Measurements from ENCODE around the gene SLX1A. TPM values are rescaled to one million over a fixed set of nuclear protein-coding genes. Genes with fewer than 3 reads are reported as not detected.

The SLX1A gene
- total and polyA plus RNA-seq, 2 of the 4 experiments (the other 2 are of a cell fraction): 8.4 to 35.1 TPM

DNA sequence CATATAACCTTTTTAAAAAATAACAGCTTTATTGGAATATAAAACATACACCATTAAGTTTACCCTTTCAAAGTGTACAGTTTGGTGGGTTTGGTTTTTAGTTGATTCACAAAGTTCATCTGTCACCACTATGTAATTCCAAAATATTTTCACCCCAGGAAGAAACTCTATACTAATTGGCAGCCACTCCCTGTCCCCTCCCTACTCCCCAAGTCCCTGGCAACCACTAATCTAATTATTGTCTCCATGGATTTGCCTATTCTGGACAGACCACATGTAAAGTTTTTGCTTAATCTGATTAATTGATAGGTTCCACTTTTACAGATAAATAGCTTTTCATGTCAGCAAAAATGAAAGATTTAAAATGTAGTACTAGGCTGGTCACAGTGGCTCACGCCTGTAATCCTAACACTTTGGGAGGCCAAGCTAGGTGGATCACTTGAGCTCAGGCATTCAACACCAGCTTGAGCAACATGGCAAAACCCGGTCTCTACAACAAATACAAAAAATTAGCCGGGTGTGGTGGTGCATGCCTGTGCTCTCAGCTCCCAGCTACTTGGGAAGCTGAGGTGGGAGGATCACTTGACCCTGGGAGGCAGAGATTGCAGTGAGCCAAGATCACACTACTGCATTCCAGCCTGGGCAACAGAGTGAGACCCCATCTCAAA is 45.7 kb upstream of the SLX1A start:
- dilution Hi-C loops (cut with HindIII; ENCODE audit: low sequenced_read_pairs, unreplicated experiment) (no loop called here), intact Hi-C loops (cut with micrococcal nuclease) (no loop called here), in situ Hi-C loops (cut with MboI; ENCODE audit: low sequenced_read_pairs) (no loop called here)
- no peak overlapping the region for H2BK120ac ChIP-seq (ENCODE audit: low read depth, low read length)
- no peak overlapping the region for H2AFZ ChIP-seq (replicated peaks; ENCODE audit: low read length, poor library complexity)
- peaks cover 2% of the 10 kb centered on the region for H3K27me3 ChIP-seq (ENCODE audit: control insufficient read depth, insufficient read depth, low read length)
- H3K9me3 ChIP-seq (ENCODE audit: control insufficient read depth, insufficient read depth, low read length): peaks cover 9% of the 10 kb centered on the region
- no peak overlapping the region for H3K4ac ChIP-seq (ENCODE audit: low read depth, low read length)
- ChIA-PET POLR2A (ENCODE audit: unreplicated experiment) (no interaction called here), CTCF (no interaction called here)
- no TSS peak for BruUV-seq (replicated peaks)
- H3K18ac ChIP-seq (ENCODE audit: low read depth, low read length): no peak overlapping the region
- H4K91ac ChIP-seq (ENCODE audit: insufficient read depth, low read depth, low read length): no peak overlapping the region
- 43% methylated on average over 1 of the region's 3 CpGs; no CpG with 5 or more reads in 1 of the 2 experiments for WGBS, 2 experiments (ENCODE audit: extremely low coverage in 2 of 2, insufficient read length in 1 of 2)
- H4K20me1 ChIP-seq (ENCODE audit: insufficient read depth, low read length): no peaks in the 10 kb centered on the region
- no peak overlapping the region for H3K56ac ChIP-seq (ENCODE audit: extremely low read depth, insufficient read depth, low read length)
- ATAC-seq (ENCODE audit: low read depth) (no peak), DNase-seq (no peak)
- no peaks in the 10 kb centered on the region for H3K4me1 ChIP-seq (ENCODE audit: control insufficient read depth, insufficient read depth, low read length)
- H3K27ac ChIP-seq (ENCODE audit: insufficient read depth, low read length): no peak overlapping the region
- H3K79me1 ChIP-seq (ENCODE audit: low read depth in 1 of 2, low read length in 2 of 2): no peaks in the 10 kb centered on the region
- H2AK9ac ChIP-seq (replicated peaks; ENCODE audit: low read depth, low read length, poor library complexity): no peak overlapping the region
- H3K9me1 ChIP-seq (ENCODE audit: insufficient read depth, low read length): no peaks in the 10 kb centered on the region
- H3K23ac ChIP-seq (ENCODE audit: low read depth, low read length): no peak overlapping the region
- H3K14ac ChIP-seq (replicated peaks; ENCODE audit: low read depth, low read length): no peak overlapping the region
- H4K5ac ChIP-seq (ENCODE audit: low read depth, low read length): no peak overlapping the region
- no peaks in the 10 kb centered on the region for H3K36me3 ChIP-seq (ENCODE audit: control insufficient read depth, insufficient read depth, low read length)
- H2BK20ac ChIP-seq (ENCODE audit: low read depth, low read length): no peak overlapping the region
- H4K8ac ChIP-seq (ENCODE audit: low read depth in 2 of 2, low read length in 2 of 2): no peak overlapping the region
- H3K4me2 ChIP-seq (ENCODE audit: low read depth, low read length): no peak overlapping the region
- TF ChIP-seq CTCF (conservative IDR thresholded peaks at IDR 0.05; ENCODE audit: low read depth, low read length): no peak
- no peak for TF ChIP-seq RAD21 (IDR thresholded peaks at IDR 0.05; ENCODE audit: low read length)
- TF ChIP-seq, protein P1, sequence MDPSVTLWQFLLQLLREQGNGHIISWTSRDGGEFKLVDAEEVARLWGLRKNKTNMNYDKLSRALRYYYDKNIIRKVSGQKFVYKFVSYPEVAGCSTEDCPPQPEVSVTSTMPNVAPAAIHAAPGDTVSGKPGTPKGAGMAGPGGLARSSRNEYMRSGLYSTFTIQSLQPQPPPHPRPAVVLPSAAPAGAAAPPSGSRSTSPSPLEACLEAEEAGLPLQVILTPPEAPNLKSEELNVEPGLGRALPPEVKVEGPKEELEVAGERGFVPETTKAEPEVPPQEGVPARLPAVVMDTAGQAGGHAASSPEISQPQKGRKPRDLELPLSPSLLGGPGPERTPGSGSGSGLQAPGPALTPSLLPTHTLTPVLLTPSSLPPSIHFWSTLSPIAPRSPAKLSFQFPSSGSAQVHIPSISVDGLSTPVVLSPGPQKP (IDR thresholded peaks at IDR 0.05; ENCODE audit: borderline replicate concordance, low read depth, low read length): no peak
- no peak for TF ChIP-seq MAZ (IDR thresholded peaks at IDR 0.05; ENCODE audit: borderline replicate concordance, low read depth, low read length)
- TF ChIP-seq, protein P2, sequence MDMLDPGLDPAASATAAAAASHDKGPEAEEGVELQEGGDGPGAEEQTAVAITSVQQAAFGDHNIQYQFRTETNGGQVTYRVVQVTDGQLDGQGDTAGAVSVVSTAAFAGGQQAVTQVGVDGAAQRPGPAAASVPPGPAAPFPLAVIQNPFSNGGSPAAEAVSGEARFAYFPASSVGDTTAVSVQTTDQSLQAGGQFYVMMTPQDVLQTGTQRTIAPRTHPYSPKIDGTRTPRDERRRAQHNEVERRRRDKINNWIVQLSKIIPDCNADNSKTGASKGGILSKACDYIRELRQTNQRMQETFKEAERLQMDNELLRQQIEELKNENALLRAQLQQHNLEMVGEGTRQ (IDR thresholded peaks at IDR 0.05; ENCODE audit: low read depth, low read length): no peak
- no peak for TF ChIP-seq RFX5 (IDR thresholded peaks at IDR 0.05; ENCODE audit: low read depth, low read length)
- no peak for TF ChIP-seq RCOR1 (IDR thresholded peaks at IDR 0.05; ENCODE audit: insufficient replicate concordance, low read length)
- TF ChIP-seq SMC3 (IDR thresholded peaks at IDR 0.05; ENCODE audit: low read depth, low read length): no peak
- TF ChIP-seq BHLHE40 (IDR thresholded peaks at IDR 0.05; ENCODE audit: low read depth, low read length): no peak
- no peak for TF ChIP-seq MXI1 (IDR thresholded peaks at IDR 0.05; ENCODE audit: borderline replicate concordance, low read depth, low read length)
- TF ChIP-seq CEBPB (IDR thresholded peaks at IDR 0.05; ENCODE audit: low read depth, low read length): no peak
- no peak for TF ChIP-seq MAFK (IDR thresholded peaks at IDR 0.05; ENCODE audit: low read depth, low read length)
- no peak for TF ChIP-seq NFE2L2 (IDR thresholded peaks at IDR 0.05; ENCODE audit: low read depth, low read length)
- TF ChIP-seq POLR2A (IDR thresholded peaks at IDR 0.05; ENCODE audit: low read depth, low read length): no peak
- no peak overlapping the region for H3K9ac ChIP-seq (ENCODE audit: low read depth, low read length)
- H2BK15ac ChIP-seq (ENCODE audit: low read depth, low read length): no peak overlapping the region
- no peak overlapping the region for H2AK5ac ChIP-seq (ENCODE audit: low read depth, low read length)
- H3K4me3 ChIP-seq (ENCODE audit: insufficient read depth, low read depth, low read length): no peak overlapping the region
- no peak overlapping the region for H2BK5ac ChIP-seq (ENCODE audit: low read depth, low read length, poor library complexity, severe bottlenecking)
